GM12865 (cell line): Measurements from ENCODE around the gene SLC12A7.
"Not testable (repeated sequence)": the region's sequence is repeated elsewhere in the genome, so short reads cannot be mapped to it uniquely, and the experiment has no call there.

Source experiments
- DNase-seq: peaks from one replicate; pipeline ENCODE4 v3.0.0; 2010; ENCODE audit warnings: low read depth
- H3K4me3 ChIP-seq: 2 replicates; pipeline ENCODE4 v1.5.1; 2011; ENCODE audit warnings: mild to moderate bottlenecking, low read depth, low read length, control low read depth
- CTCF ChIP-seq: IDR thresholded peaks from 2 replicates; pipeline ENCODE4 v1.5.1; 2011; ENCODE audit warnings: low read length, control low read depth, low read depth, inconsistent platforms; ENCODE audit not compliant: insufficient read depth; ENCODE audit errors: missing control alignments

SLC12A7 gene

GRCh38 chr5:1111727-1112289 is at the start of gene SLC12A7:
SLC12A7 (minus strand) TSS chr5:1112063; CDS start chr5:1111991, 72 bp downstream.
- no peak for TF ChIP-seq CTCF
- no peak within 1 kb of the TSS for H3K4me3 ChIP-seq
- DNase-seq = no peak

- DNase-seq = no peak
- H3K4me3 ChIP-seq = no peak overlapping the region
- no peak for TF ChIP-seq CTCF
These were observed 49.4 kb upstream of the SLC12A7 start for GRCh38 chr5:1161108-1161832.

- H3K4me3 ChIP-seq = no peak overlapping the region
- no peak for DNase-seq
- no peak for TF ChIP-seq CTCF
These were observed 48.0 kb upstream of the SLC12A7 start for GRCh38 chr5:1159774-1160406.

- no peak overlapping the region for H3K4me3 ChIP-seq
- DNase-seq = no peak
- no peak for TF ChIP-seq CTCF
These were observed 47.4 kb upstream of the SLC12A7 start for GRCh38 chr5:1159341-1159675.

GRCh38 chr5:1158647-1159340 is 46.9 kb upstream of the SLC12A7 start:
- no peak for TF ChIP-seq CTCF
- H3K4me3 ChIP-seq = no peak overlapping the region
- no peak for DNase-seq

GRCh38 chr5:1157461-1157986 is 45.7 kb upstream of the SLC12A7 start:
- H3K4me3 ChIP-seq, DNase-seq: not testable (repeated sequence)
